Ishikawa (cell line): Measurements from ENCODE around the gene NPC1.

Experiments
- CEBPB ChIP-seq: IDR thresholded peaks from 2 replicates; pipeline ENCODE4 v1.6.1; 2012
- CREB1 ChIP-seq: IDR thresholded peaks from 2 replicates; pipeline ENCODE4 v1.6.1; 2012; ENCODE audit warnings: low read depth
- EGR1 ChIP-seq: IDR thresholded peaks from 2 replicates; pipeline ENCODE4 v1.6.1; 2012
- EP300 ChIP-seq: IDR thresholded peaks from 2 replicates; pipeline ENCODE4 v1.6.1; 2012; ENCODE audit warnings: borderline replicate concordance
- FOXM1 ChIP-seq: IDR thresholded peaks from 2 replicates; pipeline ENCODE4 v1.6.1; 2012; ENCODE audit warnings: low read depth, borderline replicate concordance
- NFIC ChIP-seq: IDR thresholded peaks from 2 replicates; pipeline ENCODE4 v1.6.1; 2012
- RAD21 ChIP-seq: IDR thresholded peaks from 2 replicates; pipeline ENCODE4 v1.6.1; 2012; ENCODE audit warnings: low read depth
- REST ChIP-seq: IDR thresholded peaks from 2 replicates; pipeline ENCODE4 v1.6.1; 2012; ENCODE audit warnings: low read depth, mild to moderate bottlenecking
- TAF1 ChIP-seq: IDR thresholded peaks from 2 replicates; pipeline ENCODE4 v1.6.1; 2012; ENCODE audit warnings: low read depth, mild to moderate bottlenecking
- TCF12 ChIP-seq: IDR thresholded peaks from 2 replicates; pipeline ENCODE4 v1.6.1; 2012; ENCODE audit warnings: low read depth
- TEAD4 ChIP-seq: IDR thresholded peaks from 2 replicates; pipeline ENCODE4 v1.6.1; 2012
- USF1 ChIP-seq: IDR thresholded peaks from 2 replicates; pipeline ENCODE4 v1.6.1; 2012
- YY1 ChIP-seq: IDR thresholded peaks from 2 replicates; pipeline ENCODE4 v1.6.1; 2012; ENCODE audit warnings: low read depth
- ZBTB7A ChIP-seq: IDR thresholded peaks from 2 replicates; pipeline ENCODE4 v1.6.1; 2012; ENCODE audit warnings: low read depth
- TF ChIP-seq, protein P1 (sequence below): IDR thresholded peaks from 2 replicates; pipeline ENCODE4 v1.6.1; 2012

NPC1 gene

DNA sequence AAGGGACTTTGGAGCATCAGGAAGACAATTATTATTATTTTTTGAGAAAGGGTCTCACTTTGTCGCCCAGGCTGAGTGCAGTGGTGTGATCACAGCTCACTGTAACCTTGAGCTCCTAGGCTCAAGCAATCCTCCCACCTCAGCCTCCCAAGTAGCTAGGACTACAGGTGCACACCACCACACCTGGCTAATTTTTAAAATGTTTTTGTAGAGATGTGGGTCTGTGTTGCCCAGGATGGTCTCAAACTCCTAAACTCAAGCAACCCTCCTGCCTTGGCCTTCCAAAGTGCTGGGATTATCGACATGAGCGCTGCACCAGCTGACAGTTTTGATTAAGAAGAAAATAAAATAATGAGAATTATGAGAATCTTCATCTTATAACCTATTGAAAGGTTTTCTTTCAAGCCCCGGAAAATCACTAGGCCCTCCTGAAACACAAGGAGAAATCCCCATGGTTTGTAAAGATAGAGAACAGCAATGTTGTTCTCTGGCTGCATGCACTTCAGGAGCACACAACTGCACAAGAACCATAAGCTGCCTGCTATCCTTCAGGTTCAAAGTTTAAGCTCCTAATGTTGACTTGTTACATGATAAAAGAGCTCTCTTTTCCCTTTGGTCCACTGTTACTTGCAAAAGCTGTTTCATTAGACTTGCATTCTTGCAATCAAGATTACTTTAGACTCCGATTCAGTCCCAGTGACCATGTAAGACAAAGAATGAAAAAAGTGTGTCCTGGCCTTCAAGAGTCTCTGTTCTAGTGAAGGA lies 16.8 kb downstream of the NPC1 start:
- no peak for TF ChIP-seq RAD21
- TF ChIP-seq, protein P1, sequence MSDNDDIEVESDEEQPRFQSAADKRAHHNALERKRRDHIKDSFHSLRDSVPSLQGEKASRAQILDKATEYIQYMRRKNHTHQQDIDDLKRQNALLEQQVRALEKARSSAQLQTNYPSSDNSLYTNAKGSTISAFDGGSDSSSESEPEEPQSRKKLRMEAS, result no peak

GRCh38 chr18:23568281-23569138 lies 17.8 kb downstream of the NPC1 start:
- TF ChIP-seq EGR1, result no peak
- no peak for TF ChIP-seq REST
- TF ChIP-seq RAD21, result no peak
- TF ChIP-seq, protein P1, result no peak
- no peak for TF ChIP-seq TCF12
- TF ChIP-seq ZBTB7A, result no peak

GRCh38 chr18:23567671-23568070 lies 18.6 kb downstream of the NPC1 start:
- TF ChIP-seq RAD21, result no peak
- TF ChIP-seq REST, result no peak
- no peak for TF ChIP-seq USF1
- no peak for TF ChIP-seq FOXM1
- TF ChIP-seq TAF1, result no peak
- TF ChIP-seq NFIC, result no peak
- TF ChIP-seq TCF12, result no peak
- TF ChIP-seq, protein P1, result no peak
- no peak for TF ChIP-seq ZBTB7A
- no peak for TF ChIP-seq CREB1
- no peak for TF ChIP-seq CEBPB
- TF ChIP-seq TEAD4, result no peak
- no peak for TF ChIP-seq EP300

GRCh38 chr18:23565916-23566547 lies 20.3 kb downstream of the NPC1 start:
- TF ChIP-seq CEBPB (no peak), TAF1 (no peak), REST (no peak), ZBTB7A (no peak), TEAD4 (no peak), NFIC (no peak), RAD21 (no peak), YY1 (no peak), USF1 (no peak), EGR1 (no peak), TCF12 (no peak), CREB1 (no peak), EP300 (no peak), FOXM1 (no peak)
- TF ChIP-seq, protein P1, result no peak
